OCI-LY7 (cell line): Measurements from ENCODE around the gene PIP5K1A.

ENCODE experiments used
- EZH2phosphoT487 ChIP-seq: fragments of 200-600 bp; sonication (generic); IDR thresholded peaks from 2 replicates; pipeline ENCODE4 v1.6.1; 2018; ENCODE audit warnings: low read depth, borderline replicate concordance, mild to moderate bottlenecking, mixed run types, antibody characterized with exemption, low read length, moderate library complexity, mixed read lengths
- TF ChIP-seq, protein P1 (sequence below): fragments of 200-600 bp; sonication (generic); conservative IDR thresholded peaks from 2 replicates; pipeline ENCODE4 v1.5.1; 2014; ENCODE audit warnings: mild to moderate bottlenecking, antibody characterized with exemption, low read length, moderate library complexity, mixed read lengths

DNA sequence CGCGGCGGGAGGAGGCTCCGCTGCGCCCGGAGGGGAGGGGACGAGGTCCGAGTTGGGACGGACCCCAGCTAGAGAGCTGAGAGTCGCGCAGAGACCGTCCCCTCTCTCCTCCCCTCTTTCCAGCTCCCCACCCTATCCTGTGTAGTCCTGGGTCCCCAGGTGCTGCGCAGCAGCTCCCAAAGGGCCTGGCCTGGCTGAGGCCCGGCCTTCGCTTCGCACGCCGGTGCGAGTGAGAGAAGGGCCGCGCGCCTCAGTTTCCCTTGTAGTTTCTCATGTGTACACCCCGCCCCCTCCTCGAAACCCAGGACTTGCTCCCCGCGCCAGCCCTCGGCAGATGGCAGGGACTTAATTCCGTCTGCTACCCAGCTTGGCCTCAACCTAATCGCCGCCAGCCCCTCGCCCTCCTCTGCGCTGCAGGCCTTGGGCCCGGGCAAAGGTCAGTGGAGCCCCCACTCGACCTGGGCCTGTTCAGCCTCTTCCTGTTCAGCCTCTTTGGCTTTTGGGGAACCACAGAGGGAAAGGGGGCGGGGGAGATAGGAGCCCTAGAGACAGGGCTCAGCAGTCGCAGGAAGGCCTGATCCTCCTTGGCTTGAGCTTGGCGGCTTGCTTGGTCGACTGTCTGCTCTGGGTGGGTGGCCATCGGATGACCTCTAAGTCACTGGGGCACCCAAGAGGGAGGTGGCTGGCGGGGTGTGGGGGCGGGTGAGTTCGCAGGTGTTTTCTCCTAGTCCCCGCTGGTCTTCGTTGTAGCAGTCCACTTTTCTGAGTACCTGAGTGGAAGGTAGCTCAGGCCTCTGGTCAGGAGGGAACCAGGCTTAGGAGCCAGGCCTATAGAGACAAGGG is 84.8 kb downstream of the PIP5K1A start:
- TF ChIP-seq, protein P1, sequence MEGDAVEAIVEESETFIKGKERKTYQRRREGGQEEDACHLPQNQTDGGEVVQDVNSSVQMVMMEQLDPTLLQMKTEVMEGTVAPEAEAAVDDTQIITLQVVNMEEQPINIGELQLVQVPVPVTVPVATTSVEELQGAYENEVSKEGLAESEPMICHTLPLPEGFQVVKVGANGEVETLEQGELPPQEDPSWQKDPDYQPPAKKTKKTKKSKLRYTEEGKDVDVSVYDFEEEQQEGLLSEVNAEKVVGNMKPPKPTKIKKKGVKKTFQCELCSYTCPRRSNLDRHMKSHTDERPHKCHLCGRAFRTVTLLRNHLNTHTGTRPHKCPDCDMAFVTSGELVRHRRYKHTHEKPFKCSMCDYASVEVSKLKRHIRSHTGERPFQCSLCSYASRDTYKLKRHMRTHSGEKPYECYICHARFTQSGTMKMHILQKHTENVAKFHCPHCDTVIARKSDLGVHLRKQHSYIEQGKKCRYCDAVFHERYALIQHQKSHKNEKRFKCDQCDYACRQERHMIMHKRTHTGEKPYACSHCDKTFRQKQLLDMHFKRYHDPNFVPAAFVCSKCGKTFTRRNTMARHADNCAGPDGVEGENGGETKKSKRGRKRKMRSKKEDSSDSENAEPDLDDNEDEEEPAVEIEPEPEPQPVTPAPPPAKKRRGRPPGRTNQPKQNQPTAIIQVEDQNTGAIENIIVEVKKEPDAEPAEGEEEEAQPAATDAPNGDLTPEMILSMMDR: no peak
- no peak for TF ChIP-seq EZH2phosphoT487
